Measurements from ENCODE around the gene HCN2.

- TF ChIP-seq CTCF (conservative IDR thresholded peaks at IDR 0.05) (no peak), EZH2 (IDR thresholded peaks at IDR 0.05; ENCODE audit: low read depth) (no peak)
Observed at GRCh38 chr19:540867-541637, 48.6 kb upstream of the HCN2 start.

All from PC-9 (cell line).